Activated CD8-positive, alpha-beta T cell treated with anti-CD3 and anti-CD28 coated beads, Interleukin-2, amount 10 ng/mL, durations not matched to agents 7 days and 5 days (primary cell): ENCODE results near the gene ULK4. TPM values are rescaled to one million over a fixed set of nuclear protein-coding genes. Genes with fewer than 3 reads are reported as not detected.

Source experiments
- ATAC-seq: fragments of 150-1000 bp; cut with Tn5 transposase; one replicate; pipeline ENCODE4 v1.10.0; 2021; ENCODE audit warnings: moderate library complexity
- CTCF ChIA-PET: fragments of 350-600 bp; sonication (Branson Sonifier 250); formaldehyde crosslinking; loops from one replicate; lab custom pipeline; 2021; ENCODE audit warnings: antibody characterized with exemption; lab: Charles Lee
- POLR2A ChIA-PET: fragments of 350-600 bp; sonication (Branson Sonifier 250); formaldehyde crosslinking; loops from one replicate; lab custom pipeline; 2021; ENCODE audit warnings: antibody characterized with exemption; lab: Charles Lee
- DNase-seq: peaks from one replicate; pipeline ENCODE4 v3.0.0-alpha.2; 2020
- H3K27ac Mint-ChIP-seq: one replicate; pipeline ENCODE4 v1.8.0; 2021; ENCODE audit warnings: mild to moderate bottlenecking, mixed read lengths
- H3K27me3 Mint-ChIP-seq: one replicate; pipeline ENCODE4 v1.8.0; 2021; ENCODE audit warnings: low read depth, mixed read lengths
- H3K36me3 Mint-ChIP-seq: one replicate; pipeline ENCODE4 v1.8.0; 2021; ENCODE audit warnings: low read depth, mixed read lengths
- H3K4me1 Mint-ChIP-seq: one replicate; pipeline ENCODE4 v1.8.0; 2021; ENCODE audit warnings: low read depth, mixed read lengths
- H3K4me3 Mint-ChIP-seq: one replicate; pipeline ENCODE4 v1.8.0; 2021; ENCODE audit warnings: mild to moderate bottlenecking, mixed read lengths
- H3K9me3 Mint-ChIP-seq: one replicate; pipeline ENCODE4 v1.8.0; 2022; ENCODE audit warnings: mixed read lengths; ENCODE audit not compliant: insufficient read depth
- total RNA-seq, 2 experiments: library from RNA; stranded (reverse); gene quantifications; one replicate each; pipeline ENCODE4 v1.2.3, GENCODE V29; 2021

ULK4 gene
- total RNA-seq, 2 experiments from 2014 or later, result 10.5 to 12.3 TPM

GRCh38 chr3:41317718-41318117 lies 644.2 kb downstream of the ULK4 start:
- ATAC-seq, result no peak
- Mint-ChIP-seq H3K9me3 (no peaks in the 10 kb centered on the region), H3K27ac (no peak overlapping the region), H3K4me1 (no peaks in the 10 kb centered on the region), H3K27me3 (no peaks in the 10 kb centered on the region), H3K36me3 (no peaks in the 10 kb centered on the region), H3K4me3 (no peak overlapping the region)
- POLR2A ChIA-PET, result interaction anchor here (0.6 kb wide), 1 partner anchor 25 kb away, joined by 3 read pairs; no protein-coding TSS in a partner anchor
- CTCF ChIA-PET, result no interaction called here
- no peak for DNase-seq

GRCh38 chr3:41317298-41317697 lies 644.6 kb downstream of the ULK4 start:
- Mint-ChIP-seq H3K4me1 (no peaks in the 10 kb centered on the region), H3K4me3 (no peak overlapping the region), H3K36me3 (no peaks in the 10 kb centered on the region), H3K27ac (no peak overlapping the region), H3K27me3 (no peaks in the 10 kb centered on the region), H3K9me3 (no peaks in the 10 kb centered on the region)
- ChIA-PET CTCF (no interaction called here), POLR2A (interaction anchor here (0.6 kb wide), 1 partner anchor 25 kb away, joined by 3 read pairs; no protein-coding TSS in a partner anchor)
- ATAC-seq, result no peak
- DNase-seq, result no peak

GRCh38 chr3:41315126-41315525 lies 646.8 kb downstream of the ULK4 start:
- CTCF ChIA-PET, result no interaction called here
- Mint-ChIP-seq H3K27ac (no peak overlapping the region), H3K9me3 (no peaks in the 10 kb centered on the region), H3K4me3 (no peak overlapping the region), H3K36me3 (no peaks in the 10 kb centered on the region), H3K27me3 (no peaks in the 10 kb centered on the region), H3K4me1 (no peaks in the 10 kb centered on the region)
- ATAC-seq (no peak), DNase-seq (no peak)
- POLR2A ChIA-PET, result no interaction called here

GRCh38 chr3:41308119-41308518 lies 653.8 kb downstream of the ULK4 start:
- no peak for DNase-seq
- ATAC-seq, result no peak
- Mint-ChIP-seq H3K4me1 (no peaks in the 10 kb centered on the region), H3K4me3 (no peak overlapping the region), H3K36me3 (no peaks in the 10 kb centered on the region), H3K9me3 (no peaks in the 10 kb centered on the region), H3K27me3 (no peaks in the 10 kb centered on the region), H3K27ac (no peak overlapping the region)
- ChIA-PET POLR2A (no interaction called here), CTCF (no interaction called here)

- POLR2A ChIA-PET, result no interaction called here
- CTCF ChIA-PET, result no interaction called here
- Mint-ChIP-seq H3K9me3 (no peaks in the 10 kb centered on the region), H3K36me3 (no peaks in the 10 kb centered on the region), H3K4me1 (no peaks in the 10 kb centered on the region), H3K27ac (no peak overlapping the region), H3K27me3 (no peaks in the 10 kb centered on the region), H3K4me3 (no peak overlapping the region)
- no peak for DNase-seq
- ATAC-seq, result no peak
Measured at GRCh38 chr3:41307065-41307464, 654.8 kb downstream of the ULK4 start.

- Mint-ChIP-seq H3K4me1 (no peaks in the 10 kb centered on the region), H3K36me3 (no peaks in the 10 kb centered on the region), H3K4me3 (no peak overlapping the region), H3K9me3 (no peaks in the 10 kb centered on the region), H3K27me3 (no peaks in the 10 kb centered on the region), H3K27ac (no peak overlapping the region)
- POLR2A ChIA-PET, result no interaction called here
- no peak for ATAC-seq
- CTCF ChIA-PET, result no interaction called here
- DNase-seq, result no peak
Measured at GRCh38 chr3:41304593-41304992, 657.3 kb downstream of the ULK4 start.

DNA sequence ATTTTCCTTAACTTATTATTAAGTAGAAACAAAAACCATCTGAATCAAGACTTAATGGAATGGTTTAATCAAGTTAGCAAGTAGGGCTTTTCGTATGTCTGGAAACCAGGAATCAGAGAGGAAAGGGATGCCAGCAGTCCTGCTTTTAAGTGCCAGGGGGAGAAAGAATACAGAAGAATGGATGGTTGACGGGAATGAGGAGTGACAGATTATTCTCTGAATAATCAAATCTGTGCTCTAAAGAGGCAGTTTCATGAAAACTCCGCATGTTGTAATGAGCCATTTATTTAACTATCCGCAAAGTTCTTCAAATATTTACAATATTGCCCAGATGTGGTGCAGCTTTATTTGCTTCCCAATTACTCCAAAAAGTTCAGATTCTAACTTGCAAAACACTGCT lies 659.6 kb downstream of the ULK4 start:
- no peaks in the 10 kb centered on the region for H3K4me1 Mint-ChIP-seq
- DNase-seq (no peak), ATAC-seq (no peak)
- H3K4me3 Mint-ChIP-seq, result no peak overlapping the region
- no peaks in the 10 kb centered on the region for H3K27me3 Mint-ChIP-seq
- H3K27ac Mint-ChIP-seq, result no peak overlapping the region
- CTCF ChIA-PET, result no interaction called here
- H3K9me3 Mint-ChIP-seq, result no peaks in the 10 kb centered on the region
- POLR2A ChIA-PET, result no interaction called here
- H3K36me3 Mint-ChIP-seq, result no peaks in the 10 kb centered on the region

DNA sequence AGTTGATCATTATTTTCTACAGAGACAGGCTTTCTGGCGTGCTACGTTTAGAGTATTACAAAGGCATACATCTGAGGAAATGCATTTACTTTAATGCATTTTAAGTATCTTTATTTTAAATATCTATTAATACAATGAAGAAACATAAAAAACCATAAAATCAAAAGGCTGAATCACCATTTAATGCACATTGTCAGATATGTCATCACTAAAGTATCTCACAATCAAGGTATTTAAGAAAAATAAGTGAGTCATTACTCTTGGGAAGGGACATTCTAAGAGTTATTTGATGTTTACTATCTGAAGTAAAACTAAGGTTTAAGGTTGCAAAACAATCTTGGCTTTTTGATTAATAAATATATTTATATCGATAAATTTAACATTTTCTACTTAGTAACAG lies 660.4 kb downstream of the ULK4 start:
- Mint-ChIP-seq H3K27me3 (no peaks in the 10 kb centered on the region), H3K27ac (no peak overlapping the region), H3K36me3 (no peaks in the 10 kb centered on the region), H3K9me3 (no peaks in the 10 kb centered on the region), H3K4me3 (no peak overlapping the region), H3K4me1 (no peaks in the 10 kb centered on the region)
- no peak for DNase-seq
- POLR2A ChIA-PET, result no interaction called here
- CTCF ChIA-PET, result no interaction called here
- no peak for ATAC-seq

GRCh38 chr3:41299036-41299435 lies 662.9 kb downstream of the ULK4 start:
- ATAC-seq (no peak), DNase-seq (no peak)
- ChIA-PET CTCF (no interaction called here), POLR2A (no interaction called here)
- Mint-ChIP-seq H3K27ac (no peak overlapping the region), H3K4me3 (no peak overlapping the region), H3K4me1 (no peaks in the 10 kb centered on the region), H3K36me3 (no peaks in the 10 kb centered on the region), H3K9me3 (no peaks in the 10 kb centered on the region), H3K27me3 (no peaks in the 10 kb centered on the region)

DNA sequence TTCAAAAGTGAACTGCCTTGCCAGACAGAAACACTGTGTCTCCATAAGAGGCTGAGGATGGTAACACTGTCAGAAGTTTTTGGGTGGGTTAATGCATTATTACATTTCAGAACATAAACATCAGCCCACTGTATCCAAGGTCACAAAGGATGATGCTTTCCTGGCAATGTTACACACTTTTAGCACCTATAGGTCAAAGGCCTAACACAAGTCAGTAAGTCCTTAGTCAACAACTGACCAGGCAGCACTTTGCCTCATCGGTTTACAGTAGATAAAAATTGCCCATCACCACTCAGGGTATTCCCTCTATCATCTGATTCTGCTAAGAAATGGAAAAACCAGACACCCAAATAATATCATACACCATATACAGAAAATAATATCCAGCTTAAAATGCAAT lies 664.2 kb downstream of the ULK4 start:
- Mint-ChIP-seq H3K4me1 (no peaks in the 10 kb centered on the region), H3K4me3 (no peak overlapping the region), H3K9me3 (no peaks in the 10 kb centered on the region), H3K27ac (no peak overlapping the region), H3K27me3 (no peaks in the 10 kb centered on the region), H3K36me3 (no peaks in the 10 kb centered on the region)
- POLR2A ChIA-PET, result no interaction called here
- no peak for DNase-seq
- CTCF ChIA-PET, result no interaction called here
- no peak for ATAC-seq

- no peak for ATAC-seq
- Mint-ChIP-seq H3K9me3 (no peaks in the 10 kb centered on the region), H3K4me3 (no peak overlapping the region), H3K36me3 (no peaks in the 10 kb centered on the region), H3K27me3 (no peaks in the 10 kb centered on the region), H3K27ac (no peak overlapping the region), H3K4me1 (no peaks in the 10 kb centered on the region)
- no peak for DNase-seq
- POLR2A ChIA-PET, result no interaction called here
- CTCF ChIA-PET, result no interaction called here
Measured at GRCh38 chr3:41296556-41296955, 665.3 kb downstream of the ULK4 start.

- ATAC-seq (no peak), DNase-seq (no peak)
- H3K4me1 Mint-ChIP-seq, result no peaks in the 10 kb centered on the region
- no peaks in the 10 kb centered on the region for H3K9me3 Mint-ChIP-seq
- H3K4me3 Mint-ChIP-seq, result no peak overlapping the region
- POLR2A ChIA-PET, result no interaction called here
- no peak overlapping the region for H3K27ac Mint-ChIP-seq
- CTCF ChIA-PET, result no interaction called here
- no peaks in the 10 kb centered on the region for H3K36me3 Mint-ChIP-seq
- no peaks in the 10 kb centered on the region for H3K27me3 Mint-ChIP-seq
Measured at GRCh38 chr3:41295740-41296139, 666.2 kb downstream of the ULK4 start.

GRCh38 chr3:41293169-41293681 lies 668.7 kb downstream of the ULK4 start:
- H3K36me3 Mint-ChIP-seq, result no peaks in the 10 kb centered on the region
- ChIA-PET CTCF (no interaction called here), POLR2A (no interaction called here)
- H3K9me3 Mint-ChIP-seq, result no peaks in the 10 kb centered on the region
- DNase-seq, result no peak
- no peak overlapping the region for H3K4me3 Mint-ChIP-seq
- H3K27me3 Mint-ChIP-seq, result no peaks in the 10 kb centered on the region
- H3K27ac Mint-ChIP-seq, result no peak overlapping the region
- no peak for ATAC-seq
- H3K4me1 Mint-ChIP-seq, result no peaks in the 10 kb centered on the region
